ENCODE results near the gene ZMIZ2.

ZMIZ2 gene

DNA sequence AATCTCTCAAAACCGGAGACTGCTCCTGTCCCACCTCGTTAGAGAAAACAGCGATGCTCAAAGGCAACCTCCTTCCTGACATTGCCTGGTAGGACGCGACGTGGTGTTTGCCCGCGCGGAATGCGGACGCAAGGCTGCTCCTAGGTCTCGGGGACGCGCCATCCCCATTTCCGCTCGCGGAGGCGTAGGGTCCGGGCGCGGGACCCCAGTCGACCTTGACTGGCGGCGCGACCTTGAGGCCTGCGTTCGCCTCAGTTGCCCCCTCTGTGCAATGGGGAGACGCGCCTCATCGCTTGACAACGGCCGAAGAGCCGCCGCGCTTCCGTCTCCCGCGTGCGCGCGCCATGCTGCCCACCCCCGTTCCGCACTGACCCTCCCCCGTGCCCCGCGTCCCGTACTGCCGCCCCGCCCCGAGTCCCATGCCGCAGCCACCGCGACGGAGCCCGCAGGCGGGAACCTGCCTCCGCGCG, 47.4 kb downstream of the ZMIZ2 start (continued):
- TF ChIP-seq YY2 (tag by site-specific recombination; IDR thresholded peaks at IDR 0.05) (peak; percentile 39; the same call in 1 of the 2 replicates), KLF10 (tag by site-specific recombination; IDR thresholded peaks at IDR 0.05) (peak; percentile 26; the same call in 1 of the 2 replicates), ZNF777 (tag by site-specific recombination; IDR thresholded peaks at IDR 0.05; ENCODE audit: borderline replicate concordance) (no peak), ZNF391 (tag by site-specific recombination; IDR thresholded peaks at IDR 0.05; ENCODE audit: borderline replicate concordance, low read depth) (peak; percentile 51; the same call in 1 of the 2 replicates), SCRT1 (tag by site-specific recombination; IDR thresholded peaks at IDR 0.05; ENCODE audit: borderline replicate concordance) (no peak), BCL11A (tag by site-specific recombination; IDR thresholded peaks at IDR 0.05; ENCODE audit: low read depth) (peak; percentile 66; the same call in 1 of the 2 replicates), ZNF140 (tag by site-specific recombination; IDR thresholded peaks at IDR 0.05) (no peak), KLF9 (tag by site-specific recombination; IDR thresholded peaks at IDR 0.05; ENCODE audit: low read depth) (peak; percentile 16), ZNF202 (tag by site-specific recombination; IDR thresholded peaks at IDR 0.05; ENCODE audit: borderline replicate concordance) (no peak), ZNF398 (tag by site-specific recombination; IDR thresholded peaks at IDR 0.05) (peak; percentile 50), GLI4 (tag by site-specific recombination; IDR thresholded peaks at IDR 0.05) (peak; percentile 56), ZNF629 (tag by site-specific recombination; IDR thresholded peaks at IDR 0.05) (peak; percentile 31), ZBTB8A (tag by site-specific recombination; IDR thresholded peaks at IDR 0.05) (no peak; the same call in 1 of the 2 replicates), KLF16 (tag by site-specific recombination; IDR thresholded peaks at IDR 0.05) (peak; percentile 84), ZNF324 (tag by site-specific recombination; IDR thresholded peaks at IDR 0.05) (peak; percentile 81; the same call in 1 of the 2 replicates), ZNF138 (tag by site-specific recombination; IDR thresholded peaks at IDR 0.05; ENCODE audit: borderline replicate concordance) (no peak), ZBTB10 (tag by site-specific recombination; IDR thresholded peaks at IDR 0.05) (peak; percentile 91), ZSCAN23 (tag by site-specific recombination; IDR thresholded peaks at IDR 0.05) (peak; percentile 56), ZBTB20 (tag by site-specific recombination; IDR thresholded peaks at IDR 0.05) (no peak; the same call in 1 of the 2 replicates)
- TF ChIP-seq, protein P1, sequence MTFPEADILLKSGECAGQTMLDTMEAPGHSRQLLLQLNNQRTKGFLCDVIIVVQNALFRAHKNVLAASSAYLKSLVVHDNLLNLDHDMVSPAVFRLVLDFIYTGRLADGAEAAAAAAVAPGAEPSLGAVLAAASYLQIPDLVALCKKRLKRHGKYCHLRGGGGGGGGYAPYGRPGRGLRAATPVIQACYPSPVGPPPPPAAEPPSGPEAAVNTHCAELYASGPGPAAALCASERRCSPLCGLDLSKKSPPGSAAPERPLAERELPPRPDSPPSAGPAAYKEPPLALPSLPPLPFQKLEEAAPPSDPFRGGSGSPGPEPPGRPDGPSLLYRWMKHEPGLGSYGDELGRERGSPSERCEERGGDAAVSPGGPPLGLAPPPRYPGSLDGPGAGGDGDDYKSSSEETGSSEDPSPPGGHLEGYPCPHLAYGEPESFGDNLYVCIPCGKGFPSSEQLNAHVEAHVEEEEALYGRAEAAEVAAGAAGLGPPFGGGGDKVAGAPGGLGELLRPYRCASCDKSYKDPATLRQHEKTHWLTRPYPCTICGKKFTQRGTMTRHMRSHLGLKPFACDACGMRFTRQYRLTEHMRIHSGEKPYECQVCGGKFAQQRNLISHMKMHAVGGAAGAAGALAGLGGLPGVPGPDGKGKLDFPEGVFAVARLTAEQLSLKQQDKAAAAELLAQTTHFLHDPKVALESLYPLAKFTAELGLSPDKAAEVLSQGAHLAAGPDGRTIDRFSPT (tag by site-specific recombination; IDR thresholded peaks at IDR 0.05): peak; percentile 92
- TF ChIP-seq, protein P2, sequence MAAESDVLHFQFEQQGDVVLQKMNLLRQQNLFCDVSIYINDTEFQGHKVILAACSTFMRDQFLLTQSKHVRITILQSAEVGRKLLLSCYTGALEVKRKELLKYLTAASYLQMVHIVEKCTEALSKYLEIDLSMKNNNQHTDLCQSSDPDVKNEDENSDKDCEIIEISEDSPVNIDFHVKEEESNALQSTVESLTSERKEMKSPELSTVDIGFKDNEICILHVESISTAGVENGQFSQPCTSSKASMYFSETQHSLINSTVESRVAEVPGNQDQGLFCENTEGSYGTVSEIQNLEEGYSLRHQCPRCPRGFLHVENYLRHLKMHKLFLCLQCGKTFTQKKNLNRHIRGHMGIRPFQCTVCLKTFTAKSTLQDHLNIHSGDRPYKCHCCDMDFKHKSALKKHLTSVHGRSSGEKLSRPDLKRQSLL (tag by site-specific recombination; IDR thresholded peaks at IDR 0.05): no peak
- TF ChIP-seq, protein P3, sequence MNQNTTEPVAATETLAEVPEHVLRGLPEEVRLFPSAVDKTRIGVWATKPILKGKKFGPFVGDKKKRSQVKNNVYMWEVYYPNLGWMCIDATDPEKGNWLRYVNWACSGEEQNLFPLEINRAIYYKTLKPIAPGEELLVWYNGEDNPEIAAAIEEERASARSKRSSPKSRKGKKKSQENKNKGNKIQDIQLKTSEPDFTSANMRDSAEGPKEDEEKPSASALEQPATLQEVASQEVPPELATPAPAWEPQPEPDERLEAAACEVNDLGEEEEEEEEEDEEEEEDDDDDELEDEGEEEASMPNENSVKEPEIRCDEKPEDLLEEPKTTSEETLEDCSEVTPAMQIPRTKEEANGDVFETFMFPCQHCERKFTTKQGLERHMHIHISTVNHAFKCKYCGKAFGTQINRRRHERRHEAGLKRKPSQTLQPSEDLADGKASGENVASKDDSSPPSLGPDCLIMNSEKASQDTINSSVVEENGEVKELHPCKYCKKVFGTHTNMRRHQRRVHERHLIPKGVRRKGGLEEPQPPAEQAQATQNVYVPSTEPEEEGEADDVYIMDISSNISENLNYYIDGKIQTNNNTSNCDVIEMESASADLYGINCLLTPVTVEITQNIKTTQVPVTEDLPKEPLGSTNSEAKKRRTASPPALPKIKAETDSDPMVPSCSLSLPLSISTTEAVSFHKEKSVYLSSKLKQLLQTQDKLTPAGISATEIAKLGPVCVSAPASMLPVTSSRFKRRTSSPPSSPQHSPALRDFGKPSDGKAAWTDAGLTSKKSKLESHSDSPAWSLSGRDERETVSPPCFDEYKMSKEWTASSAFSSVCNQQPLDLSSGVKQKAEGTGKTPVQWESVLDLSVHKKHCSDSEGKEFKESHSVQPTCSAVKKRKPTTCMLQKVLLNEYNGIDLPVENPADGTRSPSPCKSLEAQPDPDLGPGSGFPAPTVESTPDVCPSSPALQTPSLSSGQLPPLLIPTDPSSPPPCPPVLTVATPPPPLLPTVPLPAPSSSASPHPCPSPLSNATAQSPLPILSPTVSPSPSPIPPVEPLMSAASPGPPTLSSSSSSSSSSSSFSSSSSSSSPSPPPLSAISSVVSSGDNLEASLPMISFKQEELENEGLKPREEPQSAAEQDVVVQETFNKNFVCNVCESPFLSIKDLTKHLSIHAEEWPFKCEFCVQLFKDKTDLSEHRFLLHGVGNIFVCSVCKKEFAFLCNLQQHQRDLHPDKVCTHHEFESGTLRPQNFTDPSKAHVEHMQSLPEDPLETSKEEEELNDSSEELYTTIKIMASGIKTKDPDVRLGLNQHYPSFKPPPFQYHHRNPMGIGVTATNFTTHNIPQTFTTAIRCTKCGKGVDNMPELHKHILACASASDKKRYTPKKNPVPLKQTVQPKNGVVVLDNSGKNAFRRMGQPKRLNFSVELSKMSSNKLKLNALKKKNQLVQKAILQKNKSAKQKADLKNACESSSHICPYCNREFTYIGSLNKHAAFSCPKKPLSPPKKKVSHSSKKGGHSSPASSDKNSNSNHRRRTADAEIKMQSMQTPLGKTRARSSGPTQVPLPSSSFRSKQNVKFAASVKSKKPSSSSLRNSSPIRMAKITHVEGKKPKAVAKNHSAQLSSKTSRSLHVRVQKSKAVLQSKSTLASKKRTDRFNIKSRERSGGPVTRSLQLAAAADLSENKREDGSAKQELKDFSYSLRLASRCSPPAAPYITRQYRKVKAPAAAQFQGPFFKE (tag by site-specific recombination; IDR thresholded peaks at IDR 0.05; ENCODE audit: borderline replicate concordance): peak; percentile 80; the same call in 1 of the 2 replicates
- TF ChIP-seq, protein P4, sequence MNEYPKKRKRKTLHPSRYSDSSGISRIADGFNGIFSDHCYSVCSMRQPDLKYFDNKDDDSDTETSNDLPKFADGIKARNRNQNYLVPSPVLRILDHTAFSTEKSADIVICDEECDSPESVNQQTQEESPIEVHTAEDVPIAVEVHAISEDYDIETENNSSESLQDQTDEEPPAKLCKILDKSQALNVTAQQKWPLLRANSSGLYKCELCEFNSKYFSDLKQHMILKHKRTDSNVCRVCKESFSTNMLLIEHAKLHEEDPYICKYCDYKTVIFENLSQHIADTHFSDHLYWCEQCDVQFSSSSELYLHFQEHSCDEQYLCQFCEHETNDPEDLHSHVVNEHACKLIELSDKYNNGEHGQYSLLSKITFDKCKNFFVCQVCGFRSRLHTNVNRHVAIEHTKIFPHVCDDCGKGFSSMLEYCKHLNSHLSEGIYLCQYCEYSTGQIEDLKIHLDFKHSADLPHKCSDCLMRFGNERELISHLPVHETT (tag by site-specific recombination; IDR thresholded peaks at IDR 0.05): 0 out of 2 replicates have a peak, but pooled peaks have one; percentile 30
- TF ChIP-seq, protein P5, sequence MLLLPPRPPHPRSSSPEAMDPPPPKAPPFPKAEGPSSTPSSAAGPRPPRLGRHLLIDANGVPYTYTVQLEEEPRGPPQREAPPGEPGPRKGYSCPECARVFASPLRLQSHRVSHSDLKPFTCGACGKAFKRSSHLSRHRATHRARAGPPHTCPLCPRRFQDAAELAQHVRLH (tag by site-specific recombination; IDR thresholded peaks at IDR 0.05): peak; percentile 80
